ENCODE measurements around the gene SCAMP3. TPM values are rescaled to one million over a fixed set of nuclear protein-coding genes. Genes with fewer than 3 reads are reported as not detected.

Gene SCAMP3
- total and polyA plus RNA-seq, 9 donors = 27.1 to 63.0 (median 40.9) TPM

DNA sequence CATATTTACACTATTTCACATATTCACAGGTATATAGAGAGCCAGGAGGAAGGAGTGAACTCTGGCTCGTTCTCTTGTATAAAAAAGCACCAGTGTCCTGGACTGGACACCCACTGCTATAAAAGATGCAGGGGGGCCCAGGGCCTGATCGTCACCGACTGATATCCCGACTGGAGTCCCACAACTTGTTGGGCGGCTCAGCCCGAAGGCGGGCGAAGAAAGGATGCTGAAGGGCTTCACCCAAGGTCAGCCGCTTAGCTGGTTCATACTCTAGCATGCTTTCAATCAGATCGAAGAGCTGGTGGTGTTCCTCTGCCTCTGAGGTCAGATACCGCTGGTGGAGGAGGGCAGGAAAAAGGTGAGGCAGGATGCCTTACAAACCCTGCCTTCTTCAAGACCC lies 907 bp upstream of the SCAMP3 start:
- peak overlapping the region in 1 of 2 donors; percentile 54 for H3K27ac ChIP-seq
- peaks cover 6% of the 10 kb centered on the region for H3K4me1 ChIP-seq (ENCODE audit: insufficient read depth)
- TF ChIP-seq POLR2A (IDR thresholded peaks at IDR 0.05) (no peak), EP300 (IDR thresholded peaks at IDR 0.05) (no peak)
- TF ChIP-seq, protein P1, sequence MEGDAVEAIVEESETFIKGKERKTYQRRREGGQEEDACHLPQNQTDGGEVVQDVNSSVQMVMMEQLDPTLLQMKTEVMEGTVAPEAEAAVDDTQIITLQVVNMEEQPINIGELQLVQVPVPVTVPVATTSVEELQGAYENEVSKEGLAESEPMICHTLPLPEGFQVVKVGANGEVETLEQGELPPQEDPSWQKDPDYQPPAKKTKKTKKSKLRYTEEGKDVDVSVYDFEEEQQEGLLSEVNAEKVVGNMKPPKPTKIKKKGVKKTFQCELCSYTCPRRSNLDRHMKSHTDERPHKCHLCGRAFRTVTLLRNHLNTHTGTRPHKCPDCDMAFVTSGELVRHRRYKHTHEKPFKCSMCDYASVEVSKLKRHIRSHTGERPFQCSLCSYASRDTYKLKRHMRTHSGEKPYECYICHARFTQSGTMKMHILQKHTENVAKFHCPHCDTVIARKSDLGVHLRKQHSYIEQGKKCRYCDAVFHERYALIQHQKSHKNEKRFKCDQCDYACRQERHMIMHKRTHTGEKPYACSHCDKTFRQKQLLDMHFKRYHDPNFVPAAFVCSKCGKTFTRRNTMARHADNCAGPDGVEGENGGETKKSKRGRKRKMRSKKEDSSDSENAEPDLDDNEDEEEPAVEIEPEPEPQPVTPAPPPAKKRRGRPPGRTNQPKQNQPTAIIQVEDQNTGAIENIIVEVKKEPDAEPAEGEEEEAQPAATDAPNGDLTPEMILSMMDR (IDR thresholded peaks at IDR 0.05) = no peak
- H3K36me3 ChIP-seq = no peaks in the 10 kb centered on the region
- WGBS, 3 donors = 76 to 81% (median 78%) methylated on average over 11 of the region's 11 CpGs
- DNase-seq = no peak
- no peaks in the 10 kb centered on the region for H3K27me3 ChIP-seq
- H3K9me3 ChIP-seq = no peaks in the 10 kb centered on the region
- intact Hi-C loops (cut with DNase I) = no loop called here
- no peak overlapping the region for H3K4me3 ChIP-seq

DNA sequence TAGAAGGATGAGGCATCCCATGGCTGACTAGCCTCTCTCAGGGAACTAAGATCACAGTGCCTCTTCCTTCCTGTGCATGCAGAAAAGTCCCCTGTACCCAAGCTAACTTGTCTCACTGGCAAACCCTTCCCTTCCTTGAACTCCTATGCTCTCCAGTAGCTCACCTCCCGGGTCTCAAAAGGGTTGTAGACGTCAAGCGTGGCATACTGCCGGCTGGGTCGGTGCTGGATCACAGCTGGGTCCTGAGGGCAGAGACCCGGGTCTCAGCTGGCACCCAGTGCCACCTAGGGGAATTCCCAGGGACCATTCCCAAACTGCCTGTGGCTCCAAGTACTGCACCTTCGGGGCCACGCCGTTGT lies 688 bp downstream of the SCAMP3 start:
- intact Hi-C loops (cut with DNase I) = no loop called here

DNA sequence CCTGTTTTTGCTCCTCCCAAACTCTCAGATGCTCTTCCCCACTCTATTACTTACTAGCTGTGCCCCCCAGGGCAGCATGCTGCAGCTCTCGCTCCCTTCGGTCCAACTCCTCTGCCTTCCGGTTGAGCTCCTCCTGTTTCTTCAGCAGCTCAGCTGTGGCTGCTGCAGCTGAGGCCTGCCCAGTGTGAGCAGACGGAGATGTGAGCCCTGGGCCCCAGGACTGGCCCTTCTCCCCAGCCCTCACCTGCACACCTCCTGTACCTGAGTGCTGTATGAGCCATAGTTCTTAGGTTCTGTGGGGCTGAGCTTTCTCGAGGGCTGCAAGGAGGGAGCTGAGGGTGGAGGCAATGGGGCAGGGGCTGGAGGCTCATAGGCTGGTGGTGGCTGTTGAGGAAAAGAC lies 1.9 kb downstream of the SCAMP3 start:
- TF ChIP-seq, protein P1 (IDR thresholded peaks at IDR 0.05) = no peak
- TF ChIP-seq POLR2A (IDR thresholded peaks at IDR 0.05) = no peak
- TF ChIP-seq EP300 (IDR thresholded peaks at IDR 0.05) = no peak
- Histone ChIP-seq H3K9me3 (no peaks in the 10 kb centered on the region), H3K36me3 (no peaks in the 10 kb centered on the region), H3K27me3 (no peaks in the 10 kb centered on the region), H3K27ac (no peak overlapping the region), H3K4me3 (no peak overlapping the region), H3K4me1 (ENCODE audit: insufficient read depth) (peaks cover 6% of the 10 kb centered on the region)
- peak in 1 of 5 donors; percentile 26 for DNase-seq
- 84 to 95% (median 90%) methylated on average over 5 of the region's 5 CpGs for WGBS, 3 donors
- intact Hi-C loops (cut with DNase I) = no loop called here

More for the DNA sequence above, 688 bp downstream of the SCAMP3 start:
- peak in 1 of 5 donors; percentile 57 for DNase-seq
- Histone ChIP-seq H3K36me3 (no peaks in the 10 kb centered on the region), H3K27ac (peak overlapping the region; percentile 16 to 58), H3K4me3 (peak overlapping the region; percentile 78), H3K4me1 (ENCODE audit: insufficient read depth) (peaks cover 6% of the 10 kb centered on the region), H3K9me3 (no peaks in the 10 kb centered on the region), H3K27me3 (no peaks in the 10 kb centered on the region)
- no peak for TF ChIP-seq EP300 (IDR thresholded peaks at IDR 0.05)
- TF ChIP-seq POLR2A (IDR thresholded peaks at IDR 0.05) = no peak
- TF ChIP-seq, protein P1 (IDR thresholded peaks at IDR 0.05) = no peak
- 0 to 1% (median 0%) methylated on average over 9 of the region's 9 CpGs for WGBS, 3 donors

DNA sequence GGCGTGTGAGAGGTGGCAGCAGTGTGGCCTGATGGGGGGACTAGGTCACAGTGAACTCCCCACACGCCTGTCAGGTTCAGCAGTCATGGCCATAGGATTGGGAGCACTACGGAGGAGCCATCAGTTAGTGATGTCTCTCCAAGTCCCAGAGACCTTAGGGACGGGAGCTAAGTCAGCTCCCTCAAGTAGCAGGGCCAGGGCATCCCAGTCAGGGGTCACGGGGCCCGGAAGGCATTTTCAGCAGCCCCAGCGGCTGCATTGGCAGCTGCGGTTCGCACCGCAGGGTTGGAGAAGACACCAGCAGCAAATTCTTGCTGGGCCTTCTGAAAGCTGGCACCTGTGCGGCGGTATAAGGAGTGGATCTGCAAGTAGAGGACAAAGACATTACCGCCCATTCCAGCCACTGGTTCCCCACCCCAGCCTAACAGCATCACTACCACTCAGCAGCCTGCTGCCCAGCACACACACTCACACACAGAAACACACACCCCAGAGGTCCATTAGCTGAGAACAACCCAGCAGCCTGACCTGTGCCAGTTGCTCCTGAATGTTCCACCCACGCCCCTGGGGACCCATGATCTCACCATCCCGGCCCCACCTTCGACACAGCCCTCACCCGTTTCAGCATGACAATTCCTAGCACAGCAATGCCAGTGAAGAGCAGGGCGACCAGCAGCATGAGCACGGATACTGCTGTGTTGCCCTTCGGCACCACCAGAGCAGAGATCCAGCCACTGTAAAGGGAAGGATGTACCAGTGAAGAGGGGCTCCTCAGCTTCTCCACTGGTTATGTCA lies 5.9 kb downstream of the SCAMP3 start:
- no peaks in the 10 kb centered on the region for H3K36me3 ChIP-seq
- H3K9me3 ChIP-seq = no peaks in the 10 kb centered on the region
- H3K4me3 ChIP-seq = peak overlapping the region; percentile 73
- H3K27ac ChIP-seq = peak overlapping the region; percentile 94 to 99
- peak in 1 of 5 donors; percentile 46 for DNase-seq
- TF ChIP-seq, protein P1 (IDR thresholded peaks at IDR 0.05) = no peak
- TF ChIP-seq POLR2A (IDR thresholded peaks at IDR 0.05) (no peak), EP300 (IDR thresholded peaks at IDR 0.05) (no peak)
- no peaks in the 10 kb centered on the region for H3K27me3 ChIP-seq
- peaks cover 8% of the 10 kb centered on the region for H3K4me1 ChIP-seq (ENCODE audit: insufficient read depth)
- intact Hi-C loops (cut with DNase I) = loop anchor here in 2 of 4 donors (5.0 to 10.0 kb wide), 2 partner anchors 66 to 69 kb away; partner anchors contain the start of gene RUSC1 (in 2 of the 2)
- 68 to 72% (median 71%) methylated on average over 20 of the region's 20 CpGs for WGBS, 3 donors

Measured in ovary (tissue), 9 donors.